Testis (tissue), 5 donors: Measurements from ENCODE around the gene NEO1. TPM values are rescaled to one million over a fixed set of nuclear protein-coding genes. Genes with fewer than 3 reads are reported as not detected.

Experiments
- DNase-seq: peaks from one replicate; pipeline ENCODE4 v3.0.0-alpha.2; 2019
- H3K27ac ChIP-seq, 2 donors: fragments of 200-600 bp; sonication (generic); one replicate each; pipeline ENCODE4 v1.5.1; 2019
- H3K27me3 ChIP-seq: fragments of 200-600 bp; sonication (generic); one replicate; pipeline ENCODE4 v1.5.1; 2019
- H3K36me3 ChIP-seq: fragments of 200-600 bp; sonication (generic); one replicate; pipeline ENCODE4 v1.5.1; 2017; ENCODE audit warnings: low read depth; ENCODE audit errors: missing control alignments
- H3K4me1 ChIP-seq: fragments of 200-600 bp; sonication (generic); one replicate; pipeline ENCODE4 v1.5.1; 2019
- H3K4me3 ChIP-seq, 2 donors: fragments of 200-600 bp; sonication (generic); one replicate each; pipeline ENCODE4 v1.5.1; 2017 to 2019
- H3K9me3 ChIP-seq: fragments of 200-600 bp; sonication (generic); one replicate; pipeline ENCODE4 v1.5.1; 2017
- CTCF ChIP-seq, 3 experiments: fragments of 450-650 bp in 2 of 3; fragments of 200-600 bp in 1 of 3; sonication (generic) in 1 of 3; IDR thresholded peaks; one replicate each; pipeline ENCODE4 v1.5.1; 2016 to 2019; ENCODE audit warnings: antibody characterized with exemption in 3 of 3, mild to moderate bottlenecking in 2 of 3, moderate library complexity in 1 of 3
- POLR2A ChIP-seq: fragments of 450-650 bp; IDR thresholded peaks from one replicate; pipeline ENCODE4 v1.6.1; 2017; ENCODE audit warnings: antibody characterized with exemption, mild to moderate bottlenecking, moderate library complexity
- WGBS, 2 donors: methylation state at CpG; one replicate each; pipeline ENCODE4 v1.1.5; 2018; 5-methylcytosine and 5-hydroxymethylcytosine counted together
- intact Hi-C: fragments of 100-400 bp; cut with DNase I; formaldehyde crosslinking; loops from one replicate; pipeline ENCODE4 v1.15.1; 2023; ENCODE audit warnings: low total_unique reads
- long read RNA-seq, 2 donors: transcript quantifications; one replicate each; lab custom pipeline, GENCODE V29; 2026
- polyA plus RNA-seq: library from polyadenylated mRNA; stranded (reverse); fragments of 350-450 nt; fragmentation: Illumina TruSeq; extraction: RNeasy Lipid Tissue Mini Kit (QIAGEN cat#74804); gene quantifications from one replicate; pipeline ENCODE4 v1.2.3, GENCODE V29; 2014; ENCODE audit warnings: low read depth, low replicate concordance; ENCODE audit not compliant: insufficient read depth
- total RNA-seq, 2 donors: library from RNA; depleted of rRNA; stranded (reverse); fragments of >200 nt; gene quantifications; one replicate each; pipeline ENCODE4 v1.2.3, GENCODE V29; 2016

NEO1 gene
- 10 to 100 TPM; 42.2 to 57.4 TPM for total RNA-seq
- polyA plus RNA-seq, result 50.2 TPM
- long read RNA-seq, donor 1, result 0 reads
- long read RNA-seq, donor 2, result 0 reads

- H3K9me3 ChIP-seq, result no peaks in the 10 kb centered on the region
- H3K36me3 ChIP-seq, result no peaks in the 10 kb centered on the region
- WGBS, 2 donors, result 0% methylated on average over 56 of the region's 108 CpGs; no CpG with 5 or more reads in 1 of the 2 donors
- peak within 1 kb of the TSS; percentile 94 for H3K27ac ChIP-seq
- peak within 1 kb of the TSS; percentile 76 to 93 for H3K4me3 ChIP-seq
- intact Hi-C loops, result no loop called here
- DNase-seq, result peak; percentile 87
- peaks cover 14% of the 10 kb centered on the region for H3K4me1 ChIP-seq
- H3K27me3 ChIP-seq, result no peaks in the 10 kb centered on the region
- TF ChIP-seq POLR2A, result no peak
- no peak for TF ChIP-seq CTCF (IDR thresholded peaks at IDR 0.05)
Observed at GRCh38 chr15:73051807-73052652, at the start of gene NEO1. Gene NEO1 (plus strand): TSS chr15:73052463. CDS start chr15:73052676, 213 bp downstream.

- H3K27me3 ChIP-seq, result no peaks in the 10 kb centered on the region
- intact Hi-C loops, result no loop called here
- WGBS, 2 donors, result 82 to 89% methylated on average over 5 of the region's 5 CpGs
- H3K27ac ChIP-seq, result no peak overlapping the region
- TF ChIP-seq POLR2A, result no peak
- no peaks in the 10 kb centered on the region for H3K9me3 ChIP-seq
- peaks cover 5% of the 10 kb centered on the region for H3K4me1 ChIP-seq
- no peaks in the 10 kb centered on the region for H3K36me3 ChIP-seq
- no peak for DNase-seq
- H3K4me3 ChIP-seq, result no peak overlapping the region
Observed at GRCh38 chr15:73004462-73004861, 47.8 kb upstream of the NEO1 start.

GRCh38 chr15:73005032-73005431, 47.2 kb upstream of the NEO1 start:
- WGBS, 2 donors, result 76 to 95% methylated on average over 2 of the region's 2 CpGs

GRCh38 chr15:73005446-73005845, 46.8 kb upstream of the NEO1 start:
- no peak for TF ChIP-seq POLR2A
- no peak for TF ChIP-seq CTCF (IDR thresholded peaks at IDR 0.05)
- 64 to 97% methylated on average over 2 of the region's 2 CpGs for WGBS, 2 donors
- no peaks in the 10 kb centered on the region for H3K36me3 ChIP-seq
- H3K27ac ChIP-seq, result no peak overlapping the region
- H3K4me1 ChIP-seq, result peaks cover under 1% of the 10 kb centered on the region
- DNase-seq, result no peak
- no peaks in the 10 kb centered on the region for H3K9me3 ChIP-seq
- H3K4me3 ChIP-seq, result no peak overlapping the region
- H3K27me3 ChIP-seq, result no peaks in the 10 kb centered on the region
- intact Hi-C loops, result no loop called here

More at GRCh38 chr15:73005032-73005431, 47.2 kb upstream of the NEO1 start:
- no peaks in the 10 kb centered on the region for H3K9me3 ChIP-seq
- TF ChIP-seq CTCF (IDR thresholded peaks at IDR 0.05), result no peak
- TF ChIP-seq POLR2A, result no peak
- no peak for DNase-seq
- H3K4me3 ChIP-seq, result no peak overlapping the region
- intact Hi-C loops, result no loop called here
- no peaks in the 10 kb centered on the region for H3K36me3 ChIP-seq
- H3K4me1 ChIP-seq, result peaks cover 5% of the 10 kb centered on the region
- no peak overlapping the region for H3K27ac ChIP-seq
- H3K27me3 ChIP-seq, result no peaks in the 10 kb centered on the region

GRCh38 chr15:73006523-73006922, 45.7 kb upstream of the NEO1 start:
- no peak for DNase-seq
- Histone ChIP-seq H3K4me1 (no peaks in the 10 kb centered on the region), H3K27me3 (no peaks in the 10 kb centered on the region), H3K9me3 (no peaks in the 10 kb centered on the region), H3K4me3 (no peak overlapping the region), H3K27ac (no peak overlapping the region), H3K36me3 (no peaks in the 10 kb centered on the region)
- no peak for TF ChIP-seq CTCF (IDR thresholded peaks at IDR 0.05)
- TF ChIP-seq POLR2A, result no peak
- intact Hi-C loops, result no loop called here
- WGBS, 2 donors, result 71 to 86% methylated on average over 1 of the region's 1 CpG
